GM23248 (cell line): Measurements from ENCODE around the gene LYPLAL1. TPM values are rescaled to one million over a fixed set of nuclear protein-coding genes. Genes with fewer than 3 reads are reported as not detected.

Experiments
- DNase-seq: peaks from one replicate; pipeline ENCODE4 v3.0.0-alpha.2; 2015
- H2AFZ ChIP-seq: fragments of 200-600 bp; sonication (generic); 2 replicates; pipeline ENCODE4 v1.6.1; 2016; ENCODE audit warnings: antibody characterized with exemption
- H3F3A ChIP-seq: fragments of 200-600 bp; sonication (generic); 2 replicates; pipeline ENCODE4 v1.6.1; 2016; ENCODE audit warnings: mild to moderate bottlenecking, antibody characterized with exemption, mixed run types; ENCODE audit not compliant: insufficient read depth
- H3K27ac ChIP-seq: fragments of 200-600 bp; sonication (generic); 2 replicates; pipeline ENCODE4 v1.5.1; 2016; ENCODE audit warnings: mild to moderate bottlenecking
- H3K27me3 ChIP-seq: fragments of 200-600 bp; sonication (generic); replicated peaks from 2 replicates; pipeline ENCODE4 v1.6.1; 2016; ENCODE audit warnings: mild to moderate bottlenecking; ENCODE audit not compliant: insufficient read depth
- H3K36me3 ChIP-seq: fragments of 200-600 bp; sonication (generic); 2 replicates; pipeline ENCODE4 v1.6.1; 2016; ENCODE audit warnings: low read depth, mild to moderate bottlenecking
- H3K4me1 ChIP-seq: fragments of 200-600 bp; sonication (generic); 2 replicates; pipeline ENCODE4 v1.6.1; 2016; ENCODE audit warnings: mild to moderate bottlenecking; ENCODE audit not compliant: insufficient read depth
- H3K4me2 ChIP-seq: fragments of 200-600 bp; sonication (generic); one replicate; pipeline ENCODE4 v1.6.1; 2016; ENCODE audit warnings: mild to moderate bottlenecking; ENCODE audit not compliant: unreplicated experiment
- H3K4me3 ChIP-seq: fragments of 200-600 bp; sonication (generic); 2 replicates; pipeline ENCODE4 v1.5.1; 2016; ENCODE audit warnings: mild to moderate bottlenecking
- H3K79me2 ChIP-seq: fragments of 200-600 bp; sonication (generic); 2 replicates; pipeline ENCODE4 v1.6.1; 2016; ENCODE audit warnings: mild to moderate bottlenecking; ENCODE audit not compliant: insufficient read depth
- H3K9ac ChIP-seq: fragments of 200-600 bp; sonication (generic); 2 replicates; pipeline ENCODE4 v1.6.1; 2016; ENCODE audit warnings: mild to moderate bottlenecking
- H3K9me2 ChIP-seq: fragments of 200-600 bp; sonication (generic); 2 replicates; pipeline ENCODE4 v1.6.1; 2016; ENCODE audit warnings: mixed run types, mild to moderate bottlenecking, moderate library complexity; ENCODE audit not compliant: insufficient read depth
- H3K9me3 ChIP-seq: fragments of 200-600 bp; sonication (generic); one replicate; pipeline ENCODE4 v1.6.1; 2017; ENCODE audit warnings: low read depth
- H4K20me1 ChIP-seq: fragments of 200-600 bp; sonication (generic); 2 replicates; pipeline ENCODE4 v1.6.0; 2016; ENCODE audit not compliant: insufficient read depth
- EZH2 ChIP-seq: fragments of 200-600 bp; sonication (generic); IDR thresholded peaks from 2 replicates; pipeline ENCODE4 v1.6.1; 2018; ENCODE audit warnings: antibody characterized with exemption, mild to moderate bottlenecking; ENCODE audit not compliant: insufficient read depth, poor library complexity, severe bottlenecking
- EZH2phosphoT487 ChIP-seq: fragments of 200-600 bp; sonication (generic); IDR thresholded peaks from 2 replicates; pipeline ENCODE4 v1.6.1; 2018; ENCODE audit warnings: antibody characterized with exemption, moderate library complexity, mild to moderate bottlenecking, low read depth; ENCODE audit not compliant: insufficient read depth
- WGBS, 2 experiments: methylation state at CpG; one replicate each; pipeline ENCODE4 v1.1.6; 2015 to 2017; ENCODE audit warnings: low lambda C conversion rate in 2 of 2, low coverage in 1 of 2; ENCODE audit errors: missing lambda C conversion rate in 2 of 2; 5-methylcytosine and 5-hydroxymethylcytosine counted together
- in situ Hi-C: fragments of 300-500 bp; cut with MboI; formaldehyde crosslinking; loops from 2 replicates; pipeline ENCODE4 v1.15.0; 2020
- polyA plus RNA-seq: library from polyadenylated mRNA; unstranded; fragments of >200 nt; fragmentation: Nextera tagmentation; extraction: Ambion mirVana; gene quantifications from 2 replicates; pipeline ENCODE4 v1.2.1, GENCODE V29; 2016
- total RNA-seq: library from RNA; depleted of rRNA; stranded (reverse); fragments of >200 nt; shearing (Covaris generic); gene quantifications from 2 replicates; pipeline ENCODE4 v1.2.3, GENCODE V29; 2014

Gene LYPLAL1
- total and polyA plus RNA-seq, 2 experiments from 2014 or later = 9.1 to 33.7 TPM

DNA sequence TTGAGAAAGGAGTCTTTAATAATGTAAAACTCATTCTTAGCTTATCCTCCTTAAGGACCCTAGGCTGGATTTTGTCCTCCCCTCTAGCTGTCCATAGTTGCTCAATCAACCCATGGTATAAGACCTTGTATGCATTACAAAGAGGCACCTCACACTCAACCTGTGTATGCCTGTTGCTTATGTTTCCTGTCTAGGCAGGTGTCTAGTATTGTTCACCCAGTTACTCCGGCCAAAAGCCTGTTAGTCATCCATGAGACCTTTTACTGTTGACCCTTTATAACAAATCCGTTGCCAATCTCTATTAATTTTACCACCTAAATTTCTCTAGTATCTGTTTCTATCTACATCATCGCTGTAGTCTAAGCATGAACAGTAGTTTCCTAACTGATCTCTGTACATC lies 3.7 kb downstream of the LYPLAL1 start:
- Histone ChIP-seq H3K36me3 (no peaks in the 10 kb centered on the region), H4K20me1 (no peaks in the 10 kb centered on the region), H3K4me3 (no peak overlapping the region), H3K9ac (no peak overlapping the region), H3K4me2 (no peak overlapping the region), H3K27ac (no peak overlapping the region), H3K9me3 (no peaks in the 10 kb centered on the region), H2AFZ (no peak overlapping the region), H3F3A (no peaks in the 10 kb centered on the region), H3K27me3 (no peaks in the 10 kb centered on the region), H3K4me1 (peaks cover 21% of the 10 kb centered on the region), H3K79me2 (peaks cover 12% of the 10 kb centered on the region; the same call in 1 of the 2 replicates), H3K9me2 (peaks cover 4% of the 10 kb centered on the region; the same call in 1 of the 2 replicates)
- DNase-seq = no peak
- TF ChIP-seq EZH2phosphoT487 = no peak
- TF ChIP-seq EZH2 = no peak
- 96 to 99% methylated on average over 3 of the region's 3 CpGs for WGBS, 2 experiments
- in situ Hi-C loops = loop anchor here (25.0 kb wide), 1 partner anchor 840 kb away; the partner anchor contains the start of gene TGFB2

DNA sequence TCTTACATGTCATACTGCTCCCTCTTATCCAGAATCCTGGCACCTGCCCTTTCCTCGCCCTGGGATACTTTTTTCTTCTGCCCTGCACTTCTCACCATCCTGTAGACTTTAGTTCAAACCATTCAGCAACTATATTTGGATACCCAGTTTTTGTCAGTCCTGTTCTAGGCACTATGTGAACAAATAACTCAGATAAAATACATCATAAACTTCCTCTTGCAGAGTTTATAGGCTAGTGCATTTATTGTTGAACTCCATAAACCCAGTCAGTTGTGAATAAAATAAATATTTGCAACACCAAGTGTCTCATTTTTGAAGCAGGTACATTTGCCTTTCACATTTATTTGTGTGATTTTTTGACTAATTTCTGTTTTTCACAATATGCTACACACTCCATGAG lies 4.3 kb downstream of the LYPLAL1 start:
- no peak for DNase-seq
- peaks cover 4% of the 10 kb centered on the region; the same call in 1 of the 2 replicates for H3K9me2 ChIP-seq
- H3K27ac ChIP-seq = no peak overlapping the region
- no peak overlapping the region for H3K4me3 ChIP-seq
- H3K36me3 ChIP-seq = no peaks in the 10 kb centered on the region
- TF ChIP-seq EZH2 = no peak
- no peak for TF ChIP-seq EZH2phosphoT487
- H3K79me2 ChIP-seq = peaks cover 12% of the 10 kb centered on the region; the same call in 1 of the 2 replicates
- H3F3A ChIP-seq = no peaks in the 10 kb centered on the region
- in situ Hi-C loops = loop anchor here (25.0 kb wide), 1 partner anchor 841 kb away; the partner anchor contains the start of gene TGFB2
- H3K4me2 ChIP-seq = no peak overlapping the region
- H4K20me1 ChIP-seq = no peaks in the 10 kb centered on the region
- no peak overlapping the region for H2AFZ ChIP-seq
- no peaks in the 10 kb centered on the region for H3K9me3 ChIP-seq
- 93 to 100% methylated on average over 1 of the region's 1 CpG for WGBS, 2 experiments
- no peaks in the 10 kb centered on the region for H3K27me3 ChIP-seq
- peaks cover 21% of the 10 kb centered on the region for H3K4me1 ChIP-seq
- no peak overlapping the region for H3K9ac ChIP-seq

DNA sequence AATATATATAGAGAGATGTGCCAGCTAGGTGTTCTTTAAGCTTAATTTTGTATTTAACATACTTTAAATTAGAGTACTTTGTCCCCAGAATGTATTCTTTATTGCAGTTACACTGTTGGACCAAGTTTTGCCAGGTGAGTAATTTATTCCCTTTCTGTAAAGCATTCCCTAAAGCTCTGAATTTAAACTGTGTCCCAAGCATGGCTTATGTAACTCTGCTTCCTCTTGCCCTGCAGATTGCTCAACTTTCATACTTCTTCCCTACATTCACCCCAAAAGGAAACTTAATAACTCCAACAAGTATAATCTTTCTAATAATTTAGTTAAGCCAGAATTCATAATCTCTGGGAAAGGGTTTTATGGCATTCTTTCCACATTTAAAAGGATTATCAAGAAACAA lies 5.6 kb downstream of the LYPLAL1 start:
- Histone ChIP-seq H3F3A (no peaks in the 10 kb centered on the region), H3K27me3 (no peaks in the 10 kb centered on the region), H3K79me2 (peaks cover 12% of the 10 kb centered on the region; the same call in 1 of the 2 replicates), H3K4me3 (no peak overlapping the region), H3K9me2 (peaks cover 4% of the 10 kb centered on the region; the same call in 1 of the 2 replicates), H3K4me1 (peaks cover 16% of the 10 kb centered on the region), H3K9me3 (no peaks in the 10 kb centered on the region), H3K4me2 (peak overlapping the region; percentile 2), H3K9ac (no peak overlapping the region), H3K36me3 (no peaks in the 10 kb centered on the region), H2AFZ (no peak overlapping the region), H4K20me1 (no peaks in the 10 kb centered on the region), H3K27ac (no peak overlapping the region; the same call in 1 of the 2 replicates)
- TF ChIP-seq EZH2phosphoT487 = no peak
- peak; percentile 63 for DNase-seq
- in situ Hi-C loops = loop anchor here (25.0 kb wide), 1 partner anchor 842 kb away; the partner anchor contains the start of gene TGFB2

DNA sequence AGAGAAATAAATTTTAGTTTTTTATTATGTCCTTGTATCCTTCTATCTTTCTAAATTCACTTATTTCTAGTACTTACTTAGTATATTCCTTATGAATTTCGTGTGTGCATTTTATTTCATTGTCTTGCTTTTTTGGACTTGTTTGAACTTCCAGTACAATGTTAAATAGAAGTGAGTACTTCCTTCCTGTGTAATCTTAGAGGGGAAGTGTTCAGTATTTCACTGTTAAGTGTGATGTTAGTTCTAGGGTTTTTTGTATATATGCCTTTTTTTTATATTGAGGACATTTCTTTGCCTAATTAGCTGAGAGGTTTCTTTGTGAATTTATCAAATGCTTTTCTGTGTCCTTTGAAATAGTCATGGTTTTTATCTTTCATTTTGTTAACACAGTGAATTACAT lies 10.7 kb downstream of the LYPLAL1 start:
- Histone ChIP-seq H3K4me1 (peaks cover 15% of the 10 kb centered on the region), H3K9ac (no peak overlapping the region), H4K20me1 (no peaks in the 10 kb centered on the region), H3K36me3 (no peaks in the 10 kb centered on the region), H3K4me3 (no peak overlapping the region), H3K27me3 (no peaks in the 10 kb centered on the region), H3K27ac (no peak overlapping the region), H3K9me2 (no peaks in the 10 kb centered on the region), H2AFZ (no peak overlapping the region), H3F3A (peaks cover 5% of the 10 kb centered on the region), H3K9me3 (no peaks in the 10 kb centered on the region), H3K4me2 (no peak overlapping the region), H3K79me2 (peaks cover 13% of the 10 kb centered on the region; the same call in 1 of the 2 replicates)
- WGBS, 2 experiments = 95 to 97% methylated on average over 1 of the region's 1 CpG
- no peak for DNase-seq
- TF ChIP-seq EZH2 (no peak), EZH2phosphoT487 (no peak)
- in situ Hi-C loops = loop anchor here (25.0 kb wide), 1 partner anchor 847 kb away; the partner anchor contains the start of gene TGFB2
